Activated CD4-positive, alpha-beta T cell treated with anti-CD3 and anti-CD28 coated beads for 1 hour (primary cell): ENCODE measurements around the gene RTL9.
"Not testable (repeated sequence)": the region's sequence is repeated elsewhere in the genome, so short reads cannot be mapped to it uniquely, and the experiment has no call there.

Experiments used
- DNase-seq: peaks from one replicate; pipeline ENCODE4 v3.0.0-alpha.2; 2020

RTL9 gene

DNA sequence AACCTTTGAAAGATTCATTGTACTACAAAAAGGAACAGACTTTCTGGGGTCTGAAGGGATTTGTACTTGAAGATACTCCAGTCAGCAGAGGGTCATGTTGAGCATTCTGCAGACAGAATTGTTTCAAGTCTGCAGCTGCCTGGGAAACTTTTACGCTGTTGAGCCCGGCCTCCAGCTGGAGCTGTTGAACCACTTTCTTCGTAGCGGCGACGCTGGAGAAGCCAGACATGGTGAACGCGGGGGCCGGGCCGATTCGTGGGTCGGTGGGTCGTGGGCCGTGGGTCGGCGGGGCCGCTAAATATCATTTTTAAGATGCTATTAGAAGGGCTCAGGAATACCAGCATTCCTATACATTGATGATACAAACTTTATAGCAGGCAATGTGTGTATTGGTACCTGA lies 12.0 kb upstream of the RTL9 start:
- DNase-seq = no peak

DNA sequence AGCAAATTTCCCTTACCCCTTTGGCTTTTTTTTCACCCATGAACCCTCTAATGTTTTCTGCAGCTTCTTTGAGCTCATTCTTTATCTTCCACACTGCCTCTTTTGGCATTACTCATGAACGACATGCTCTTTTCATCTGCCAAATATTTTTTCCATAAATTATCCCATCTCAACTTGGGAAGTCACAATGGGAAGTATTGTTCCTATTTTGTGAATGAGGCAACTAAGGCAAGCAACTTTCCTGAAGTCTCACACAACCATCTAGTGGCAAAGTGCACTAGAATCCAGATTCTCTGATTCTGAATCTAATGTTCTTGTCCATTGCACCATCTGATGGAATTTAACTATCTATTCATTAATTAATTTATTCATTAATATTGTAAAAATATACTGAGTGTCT lies 625 bp downstream of the RTL9 start:
- DNase-seq = no peak

DNA sequence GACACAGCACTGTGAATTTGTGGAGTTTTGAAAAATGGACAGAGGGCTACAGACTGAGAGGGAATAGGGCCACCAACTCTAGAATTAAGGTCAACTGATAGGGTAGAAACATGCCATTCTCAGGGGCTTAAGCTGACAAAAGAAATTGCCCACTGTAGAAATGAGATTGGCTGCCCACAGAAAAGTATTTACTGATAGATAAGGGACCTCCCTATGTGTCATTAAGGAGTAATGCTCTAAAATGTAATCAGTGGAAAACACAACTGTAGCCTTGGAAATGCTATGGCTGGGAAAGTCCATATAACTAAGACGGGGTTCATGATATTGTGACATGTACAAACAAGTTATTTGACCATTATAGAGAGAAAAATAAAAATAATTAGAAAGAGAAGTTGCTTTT lies 4.6 kb downstream of the RTL9 start:
- DNase-seq = no peak

DNA sequence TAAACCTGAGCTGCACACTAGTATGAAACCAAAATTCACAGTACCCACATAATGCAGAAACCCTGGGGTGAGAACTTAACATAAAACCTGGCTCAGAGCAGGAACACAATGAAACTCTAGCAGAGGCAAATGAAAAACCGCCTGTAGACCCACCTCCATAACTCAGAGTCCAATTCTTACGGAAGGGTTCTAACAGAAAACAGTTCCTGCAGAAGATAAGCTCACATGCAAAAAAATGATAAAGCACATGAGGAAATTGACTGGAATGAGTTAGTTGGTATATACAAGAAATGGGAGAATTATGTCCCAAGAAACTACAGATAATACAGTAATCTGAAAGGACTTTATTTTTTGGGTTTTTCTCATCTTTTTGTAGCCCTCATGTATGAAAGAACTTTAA lies 14.7 kb downstream of the RTL9 start:
- no peak for DNase-seq

DNA sequence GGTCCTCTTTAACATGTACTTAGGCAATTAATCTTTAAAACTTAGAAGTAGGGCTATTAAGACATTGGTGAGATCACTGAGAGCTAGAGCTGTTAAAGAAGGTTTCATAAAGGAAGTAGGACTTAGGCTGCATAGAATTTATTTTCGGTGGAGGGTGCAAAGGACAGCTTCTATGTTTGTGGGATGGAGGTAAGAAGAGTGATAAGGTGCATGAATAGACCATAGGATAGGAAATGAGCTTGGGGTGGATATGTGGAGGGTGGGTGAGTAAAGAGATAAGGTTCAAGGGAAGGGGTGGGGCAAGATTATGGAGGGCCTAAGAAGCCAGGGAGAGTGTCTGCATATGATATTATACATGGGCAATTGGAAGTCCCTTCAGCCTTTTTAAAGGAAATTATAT lies 15.9 kb downstream of the RTL9 start:
- no peak for DNase-seq

DNA sequence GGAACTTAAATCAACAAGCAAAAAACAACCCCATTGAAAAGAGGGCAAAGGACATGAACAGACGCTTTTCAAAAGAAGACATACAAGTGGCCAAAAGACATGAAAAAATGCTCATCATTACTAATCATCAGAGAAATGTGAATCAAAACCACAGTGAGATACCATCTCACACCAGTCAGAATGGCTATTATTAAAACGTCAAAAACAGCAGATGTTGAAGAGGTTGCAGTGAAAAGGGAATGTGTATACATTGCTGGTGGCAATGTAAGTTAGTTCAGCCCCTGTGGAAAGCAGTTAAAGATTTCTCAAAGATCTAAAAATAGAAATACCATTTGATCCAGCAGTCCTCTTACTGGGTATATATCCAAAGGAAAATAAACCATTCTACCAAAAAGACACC lies 22.6 kb downstream of the RTL9 start:
- no peak for DNase-seq

DNA sequence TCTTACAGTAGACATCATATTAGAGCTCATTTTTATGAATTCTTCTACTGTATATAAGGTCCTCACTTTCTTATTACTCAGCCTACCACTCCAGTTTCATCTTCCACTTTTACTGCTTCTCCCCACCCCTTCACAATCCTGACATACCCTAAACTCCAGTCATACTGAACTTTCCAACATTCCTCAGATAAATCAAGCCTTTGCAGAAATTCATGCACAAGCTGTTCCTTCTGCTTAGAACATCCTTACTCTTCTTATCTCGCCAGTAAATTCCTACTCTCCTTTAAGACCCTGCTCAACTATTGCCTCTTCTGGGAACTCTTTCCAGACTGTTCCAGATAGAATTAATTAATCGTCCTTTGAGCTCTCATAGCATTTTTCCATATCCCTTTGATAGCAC lies 24.8 kb downstream of the RTL9 start:
- DNase-seq = no peak

DNA sequence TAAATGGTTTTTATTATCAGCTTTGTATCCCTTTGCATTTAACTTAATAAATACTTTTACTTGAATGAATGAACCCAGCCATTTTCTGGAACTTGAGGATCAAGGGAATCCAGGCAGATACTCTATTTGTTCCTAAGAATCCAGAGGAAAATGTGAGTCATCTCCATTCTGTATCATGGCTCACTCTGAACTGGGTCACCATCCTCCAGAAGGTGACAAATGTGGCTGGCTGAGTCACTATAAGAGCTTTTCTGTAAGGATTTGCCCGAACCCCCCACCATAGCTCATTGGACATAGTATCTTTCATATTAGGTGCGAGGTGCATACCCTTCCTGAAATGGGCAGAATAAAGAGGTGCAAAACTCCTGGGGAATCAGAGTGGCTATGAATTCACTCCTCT lies 25.8 kb downstream of the RTL9 start:
- no peak for DNase-seq

DNA sequence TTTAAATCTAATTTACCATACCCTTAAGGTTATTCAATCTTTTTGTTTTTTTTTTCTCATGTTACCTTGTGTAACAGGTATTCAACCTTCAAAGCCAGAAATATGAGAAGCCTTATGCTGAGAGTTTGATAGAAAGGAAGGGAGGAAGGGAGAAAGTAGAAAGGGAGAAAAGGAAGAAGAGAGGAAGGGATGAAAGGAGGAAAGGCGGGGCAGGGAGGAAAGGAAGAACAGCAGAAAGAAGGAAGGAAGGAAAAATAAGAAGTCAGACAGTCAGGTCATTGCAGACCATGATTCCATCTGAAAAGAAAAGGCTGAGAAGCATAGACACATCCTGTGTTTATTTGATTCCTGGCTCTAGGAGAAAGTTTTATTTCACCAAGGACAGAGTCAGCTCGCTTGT lies 30.9 kb downstream of the RTL9 start:
- no peak for DNase-seq

DNA sequence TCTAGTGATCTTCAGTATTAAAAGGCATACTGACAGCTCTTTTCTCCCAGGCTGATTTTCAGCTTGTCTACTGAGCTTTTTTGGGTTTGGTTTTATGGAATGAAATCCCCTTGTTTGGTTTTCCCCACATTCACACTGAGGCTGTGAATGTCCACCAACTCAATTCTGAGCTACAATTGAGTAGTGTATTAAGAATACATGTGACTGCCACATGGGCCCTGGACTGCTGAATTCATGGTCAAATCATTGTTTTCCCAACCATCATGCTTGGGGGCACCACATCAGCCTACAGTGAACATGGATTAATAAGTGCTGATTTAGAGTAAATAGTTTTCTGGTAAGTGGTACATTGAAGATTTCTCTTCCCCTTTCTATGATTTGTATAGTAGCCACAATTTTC lies 32.4 kb downstream of the RTL9 start:
- DNase-seq = no peak

DNA sequence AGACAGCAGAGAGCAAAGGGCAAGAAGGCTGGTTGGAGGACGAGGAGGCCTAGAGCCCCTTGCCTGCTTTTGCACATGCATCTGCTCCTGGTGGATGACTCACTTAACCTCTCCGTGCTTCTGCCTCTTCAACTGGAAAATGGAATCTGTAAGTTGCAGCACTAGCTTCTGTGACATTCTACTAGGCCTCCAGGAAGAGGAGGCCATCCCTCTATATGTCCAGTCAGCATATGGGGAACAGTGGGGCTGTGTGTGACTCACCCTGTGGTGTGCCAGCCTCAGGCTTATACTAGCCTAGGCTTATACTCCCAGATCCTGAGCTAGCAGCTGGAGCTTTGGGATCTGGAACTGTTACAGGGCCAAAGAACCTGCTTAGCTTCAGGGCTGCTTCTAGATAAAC lies 36.0 kb downstream of the RTL9 start:
- DNase-seq = no peak

DNA sequence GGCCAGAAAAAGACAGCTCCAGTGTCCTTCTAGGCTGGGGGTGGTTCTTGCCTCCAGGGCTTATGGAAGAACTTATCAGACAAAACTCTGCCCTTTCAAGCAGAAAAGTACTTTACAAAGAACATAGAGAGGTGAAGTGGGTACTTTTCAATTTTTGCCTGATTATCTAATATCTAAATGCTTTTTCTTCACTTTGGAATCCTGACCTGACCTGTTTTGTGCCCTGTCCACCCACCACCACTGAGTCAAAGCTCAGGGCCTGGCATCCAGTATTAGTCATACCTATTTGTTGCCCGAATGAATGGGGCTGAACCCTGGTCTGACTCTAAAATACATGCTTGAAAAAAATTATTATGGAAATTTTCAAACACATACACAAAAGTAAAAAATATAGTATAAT lies 37.2 kb downstream of the RTL9 start:
- DNase-seq = no peak

DNA sequence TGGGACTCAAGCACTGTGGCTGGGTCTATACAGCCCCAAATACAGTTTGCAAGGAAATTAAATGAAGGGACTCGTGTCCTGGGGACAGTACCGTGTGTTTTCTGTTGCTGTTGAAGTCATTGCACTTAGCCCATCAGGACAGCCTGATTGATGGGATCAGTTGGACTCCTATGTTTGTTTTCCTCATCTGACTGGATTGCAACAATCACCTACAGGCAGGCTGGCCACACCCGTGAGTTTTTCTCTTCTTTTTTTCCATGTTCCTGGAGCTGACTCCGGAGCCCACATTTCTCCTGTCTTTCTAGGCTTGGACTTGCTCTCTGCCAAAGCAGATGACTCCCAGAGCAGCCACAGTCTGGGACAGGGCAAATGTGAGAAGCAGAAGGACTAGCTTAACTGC lies 38.1 kb downstream of the RTL9 start:
- no peak for DNase-seq

DNA sequence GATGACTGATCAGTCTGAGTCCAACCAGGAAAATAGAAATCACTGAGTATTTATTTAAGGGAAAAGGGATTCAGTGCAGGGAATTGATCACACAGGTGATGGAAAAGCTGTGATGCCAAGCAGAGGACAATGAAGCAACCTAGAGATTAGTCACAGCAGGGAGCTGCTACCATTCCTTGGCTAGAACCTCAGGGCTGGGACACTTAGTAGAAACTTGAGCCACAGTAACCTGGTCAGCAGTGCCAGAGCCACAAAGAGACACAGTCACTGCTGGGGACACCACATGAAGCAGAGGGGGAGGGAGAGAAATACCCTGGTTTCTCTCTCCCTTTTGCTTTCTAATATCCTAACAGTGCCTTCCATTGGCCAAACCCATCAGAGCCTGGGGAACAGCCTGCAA lies 38.7 kb downstream of the RTL9 start:
- DNase-seq = no peak

DNA sequence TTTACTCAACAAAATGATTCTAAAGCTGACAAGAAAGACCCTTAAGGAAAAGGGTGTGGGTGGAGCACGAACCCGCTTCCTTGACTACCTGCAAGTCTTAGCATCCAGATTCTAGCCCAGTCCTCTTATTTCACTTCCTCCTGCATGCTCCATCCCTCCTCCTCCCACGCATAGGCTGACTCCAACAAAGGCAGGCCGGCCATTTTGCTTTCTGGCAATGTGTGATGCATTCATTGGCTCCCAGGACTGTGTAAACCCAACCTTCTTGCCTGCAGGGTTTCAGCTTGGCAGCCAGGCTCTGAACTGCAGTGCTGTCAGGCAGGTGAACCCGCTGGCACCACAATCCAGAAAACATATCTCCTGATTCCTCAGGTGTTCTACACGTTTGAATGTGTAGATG lies 39.3 kb downstream of the RTL9 start:
- DNase-seq = no peak

DNA sequence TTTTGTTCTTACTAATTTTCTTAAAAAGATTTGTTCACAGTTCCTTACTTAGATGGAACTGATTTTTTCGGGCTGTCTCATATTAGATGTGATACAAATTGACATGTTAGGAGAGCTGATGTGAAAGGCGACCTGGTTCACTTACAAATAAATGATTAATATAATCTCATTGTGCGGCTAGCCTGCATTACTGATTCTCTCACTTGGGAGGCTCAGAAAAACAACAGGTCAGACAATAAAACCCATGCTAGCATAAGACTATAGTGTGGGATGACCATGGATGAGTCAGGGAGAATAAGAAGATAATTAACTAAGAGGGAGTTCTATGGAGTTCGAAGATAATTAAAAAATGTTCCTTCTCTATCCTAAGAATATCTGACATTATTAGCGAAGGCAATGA lies 40.8 kb downstream of the RTL9 start:
- DNase-seq = no peak

DNA sequence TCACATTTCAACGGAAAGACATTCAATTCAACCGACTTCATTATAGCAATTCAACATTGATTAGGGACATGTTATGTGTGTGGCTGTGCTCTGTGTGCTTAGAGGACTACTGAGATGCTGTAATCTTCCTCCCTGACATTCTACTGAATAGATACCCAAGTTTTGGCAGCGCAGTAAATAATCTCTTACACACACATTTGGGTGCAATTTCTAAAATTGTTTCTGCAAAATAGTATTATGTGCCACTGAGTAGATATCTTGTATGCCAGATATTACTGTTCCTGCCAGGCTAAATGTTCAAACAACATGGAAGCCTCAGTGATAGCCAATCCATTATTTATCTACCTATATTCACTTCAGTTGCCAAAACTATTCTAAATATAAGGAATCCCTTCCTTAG lies 41.3 kb downstream of the RTL9 start:
- no peak for DNase-seq

DNA sequence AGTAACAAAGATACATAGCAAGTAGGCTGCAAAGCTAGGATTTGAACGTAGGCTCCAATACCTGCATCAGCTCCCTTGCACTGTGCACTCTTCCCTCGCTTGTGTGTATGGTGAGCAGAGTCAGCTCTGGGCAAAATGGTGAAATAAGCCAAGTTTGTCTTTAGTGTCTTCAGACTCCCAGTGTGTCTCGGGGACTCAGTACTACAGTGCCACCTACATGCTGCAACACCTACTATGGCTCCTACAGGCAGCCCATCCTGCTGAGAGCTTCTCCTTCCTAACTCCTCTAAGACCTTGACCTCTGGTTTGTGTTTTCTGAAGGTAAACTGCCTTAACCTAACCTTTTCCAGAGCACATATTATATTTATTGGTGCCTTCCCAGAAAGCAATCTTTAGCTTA lies 42.5 kb downstream of the RTL9 start:
- no peak for DNase-seq

DNA sequence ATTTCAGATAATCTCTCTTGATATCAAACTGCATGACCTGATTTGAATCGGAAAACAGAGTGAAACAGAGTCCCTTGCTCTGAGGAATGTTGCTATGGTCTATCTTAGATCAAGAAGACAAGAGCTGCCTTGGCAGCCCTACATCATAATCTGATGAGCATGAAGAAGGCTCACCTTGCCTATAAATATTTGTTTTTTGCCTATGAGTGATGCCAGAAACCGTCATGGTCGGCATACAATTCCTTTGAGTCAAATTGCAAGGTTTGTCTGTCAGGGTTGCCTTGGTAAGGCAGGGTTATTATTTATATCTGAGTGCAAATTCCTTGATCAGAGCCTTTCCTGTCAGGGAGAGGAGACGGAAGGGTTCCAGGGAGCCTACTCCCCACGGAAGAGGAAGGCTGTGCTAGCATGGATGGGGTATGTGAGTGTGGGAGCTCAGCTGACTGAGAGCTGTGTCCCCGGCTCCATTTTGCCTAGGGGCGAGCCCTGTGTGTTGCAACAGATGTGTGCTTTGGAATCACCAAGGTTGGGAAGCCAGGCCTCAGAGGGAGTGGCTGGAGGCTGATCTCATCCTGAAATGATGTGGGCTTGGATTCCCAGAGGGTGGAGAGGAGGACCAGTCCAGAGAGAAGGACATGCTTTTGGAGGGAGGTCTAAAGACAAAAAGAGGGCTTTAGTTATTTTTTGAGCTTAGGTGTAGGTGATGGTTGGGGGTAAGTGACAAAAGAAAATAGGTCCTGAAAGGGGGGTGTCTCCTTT lies 43.6 kb downstream of the RTL9 start:
- no peak for DNase-seq

DNA sequence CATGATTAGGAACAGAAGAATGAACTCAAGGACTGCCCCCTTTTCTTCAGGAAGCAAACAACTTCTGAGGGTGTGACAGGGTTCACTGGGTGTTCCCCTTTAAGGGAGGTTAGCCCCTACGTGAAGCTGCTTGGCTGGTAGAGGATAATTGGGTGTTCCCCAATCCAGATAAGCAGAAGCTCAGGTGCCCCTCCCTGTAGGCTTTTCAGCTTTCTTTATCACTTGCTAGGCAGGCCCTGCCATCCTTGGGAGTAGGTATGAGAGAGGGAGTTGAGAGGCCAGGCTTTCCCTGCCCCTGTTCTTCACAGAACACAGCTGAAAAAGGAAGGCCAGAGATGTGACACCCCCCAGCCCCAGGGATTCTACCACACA lies 44.2 kb downstream of the RTL9 start:
- DNase-seq = no peak

DNA sequence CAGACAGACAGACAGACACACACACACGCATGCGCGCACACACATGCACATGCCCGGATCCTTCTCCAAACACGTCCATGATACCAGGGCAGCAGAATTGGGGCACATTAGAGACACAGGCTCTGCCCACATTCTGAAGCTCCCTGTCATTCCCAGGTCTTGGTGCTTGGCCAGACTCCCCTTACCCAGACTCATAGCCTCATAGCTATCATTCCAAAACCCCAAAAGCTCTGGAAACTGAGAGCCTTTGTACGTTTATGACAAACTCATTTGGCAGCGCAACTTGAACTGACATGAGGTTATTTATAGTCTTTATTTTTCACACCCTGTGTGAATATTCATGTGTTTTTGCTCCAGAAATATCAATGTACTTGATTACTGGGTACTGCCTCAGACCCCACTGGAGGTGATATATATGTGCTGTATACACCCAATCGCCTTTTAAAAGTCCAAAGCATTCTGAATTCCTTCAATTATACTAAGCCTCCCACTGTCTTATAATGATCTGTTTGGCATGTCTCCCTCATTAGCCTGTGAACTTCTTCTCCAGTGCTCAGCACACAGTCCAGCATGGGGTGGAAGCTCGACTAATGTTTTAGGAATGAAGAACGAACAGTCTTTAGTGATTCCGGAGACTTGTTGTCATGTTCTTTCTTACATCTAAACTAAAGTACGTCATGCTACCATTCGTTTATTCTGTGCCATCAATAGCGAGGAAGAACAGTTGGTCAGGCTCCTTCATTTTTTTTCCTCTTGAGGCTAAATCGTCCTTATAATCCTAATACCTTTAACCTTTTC lies 45.0 kb downstream of the RTL9 start:
- no peak for DNase-seq

DNA sequence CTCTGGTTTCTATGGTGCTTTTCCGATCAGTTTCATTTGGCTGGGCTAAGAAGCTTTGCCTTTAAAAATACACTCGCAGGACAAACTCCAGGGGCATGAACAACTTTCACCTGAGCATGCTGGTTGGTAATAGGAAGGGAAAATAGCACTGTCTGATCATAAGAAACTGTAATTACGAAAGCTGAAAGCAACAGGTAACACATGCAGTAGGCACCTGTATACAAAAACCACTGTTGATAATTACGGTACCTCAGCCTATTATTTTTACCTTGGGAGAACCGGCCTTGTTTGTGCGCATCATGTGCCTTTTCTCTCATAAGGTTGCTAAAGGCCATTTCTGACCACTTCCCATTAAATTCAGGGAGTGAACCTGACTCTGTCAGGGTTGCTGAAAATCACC lies 45.7 kb downstream of the RTL9 start:
- no peak for DNase-seq

DNA sequence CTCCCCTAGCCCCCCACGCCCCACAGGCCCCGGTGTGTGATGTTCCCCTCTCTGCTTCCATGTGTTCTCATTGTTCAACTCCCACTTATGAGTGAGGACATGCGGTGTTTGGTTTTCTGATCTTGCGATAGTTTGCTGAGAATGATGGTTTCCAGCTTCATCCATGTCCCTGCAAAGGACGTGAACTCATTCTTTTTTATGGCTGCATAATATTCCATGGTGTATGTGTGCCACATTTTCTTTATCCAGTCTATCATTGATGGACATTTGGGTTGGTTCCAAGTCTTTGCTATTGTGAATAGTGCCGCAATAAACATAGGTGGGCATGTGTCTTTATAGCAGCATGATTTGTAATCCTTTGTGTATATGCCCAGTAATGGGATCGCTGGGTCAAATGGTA lies 47.6 kb downstream of the RTL9 start:
- not testable (repeated sequence) for DNase-seq

DNA sequence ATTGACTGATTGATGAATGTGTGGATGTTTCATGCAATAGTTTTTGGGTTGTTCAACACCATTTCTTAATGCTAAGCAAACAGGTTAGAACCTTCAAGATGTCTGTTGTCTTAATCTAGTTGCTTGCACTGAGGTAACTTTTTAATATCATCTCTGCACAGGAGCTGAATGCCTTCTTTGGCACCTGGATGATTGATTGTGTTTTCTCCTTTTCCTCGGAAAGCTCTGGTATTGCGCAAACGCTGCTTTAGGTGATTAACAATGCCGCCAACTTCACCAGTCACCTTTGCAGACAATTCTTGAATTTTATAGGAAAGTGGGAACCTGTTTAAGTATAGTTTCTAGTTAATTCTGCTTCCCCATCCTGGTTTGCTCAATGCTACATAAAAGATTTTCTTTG lies 48.2 kb downstream of the RTL9 start:
- DNase-seq = no peak
